ENCODE results near the gene ASCL2. TPM values are rescaled to one million over a fixed set of nuclear protein-coding genes. Genes with fewer than 3 reads are reported as not detected.

Gene ASCL2
- total RNA-seq, 1 experiment from 2014 or later, result 0.35 TPM

DNA sequence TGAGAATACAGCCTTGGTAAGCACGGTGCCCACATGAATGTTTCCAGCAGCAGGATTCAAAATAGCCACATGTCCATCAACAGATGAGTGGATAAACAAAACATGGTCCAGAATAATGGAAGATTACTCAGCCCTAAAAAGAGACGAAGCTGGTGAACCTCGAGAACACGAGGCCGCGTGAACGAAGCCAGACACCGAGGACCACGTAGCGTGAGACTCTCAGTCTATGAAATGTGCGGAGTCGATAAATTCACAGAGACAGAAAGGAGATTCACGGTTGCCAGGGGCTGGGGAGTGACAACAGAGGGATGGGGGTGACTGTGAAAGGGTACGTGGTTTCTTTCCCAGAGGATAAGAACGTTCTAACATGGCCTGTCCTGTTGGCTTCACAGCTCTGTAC is 2.9 kb upstream of the ASCL2 start:
- Histone ChIP-seq H3K4ac (ENCODE audit: low read depth, low read length) (no peak overlapping the region), H3K14ac (ENCODE audit: insufficient read depth, low read length) (no peak overlapping the region), H2BK12ac (ENCODE audit: insufficient read length, low read depth, low read length) (no peak overlapping the region), H2BK20ac (ENCODE audit: low read depth, low read length, poor library complexity, severe bottlenecking) (no peak overlapping the region), H4K8ac (replicated peaks; ENCODE audit: insufficient read length, low read depth, low read length) (no peak overlapping the region), H3K4me2 (ENCODE audit: insufficient read depth, insufficient read length, low read length) (no peak overlapping the region), H3K18ac (ENCODE audit: insufficient read length, low read depth, low read length) (no peak overlapping the region), H3K9ac (ENCODE audit: extremely low read depth, insufficient read length, low read length) (no peak overlapping the region), H4K20me1 (ENCODE audit: control insufficient read depth, insufficient read depth, insufficient read length) (no peaks in the 10 kb centered on the region), H3K27ac (ENCODE audit: insufficient read length, low read depth, low read length) (no peak overlapping the region), H2BK15ac (ENCODE audit: low read depth, low read length) (no peak overlapping the region), H3K79me2 (ENCODE audit: insufficient read depth, low read length) (no peaks in the 10 kb centered on the region), H3K4me1 (ENCODE audit: insufficient read depth, low read length) (no peaks in the 10 kb centered on the region; the same call in 1 of the 2 replicates), H2BK120ac (ENCODE audit: low read depth, low read length, poor library complexity, severe bottlenecking) (no peak overlapping the region), H2AFZ (ENCODE audit: low read length) (no peak overlapping the region), H3K56ac (ENCODE audit: insufficient read length, low read depth, low read length) (no peak overlapping the region), H3K79me1 (ENCODE audit: insufficient read depth, low read depth, low read length, poor library complexity, severe bottlenecking) (no peaks in the 10 kb centered on the region), H3K23me2 (ENCODE audit: insufficient read length, low read depth, low read length, poor library complexity, severe bottlenecking) (peaks cover 7% of the 10 kb centered on the region), H2AK5ac (ENCODE audit: insufficient read length, low read length) (no peak overlapping the region), H4K91ac (ENCODE audit: insufficient read length, low read depth, low read length) (no peak overlapping the region), H4K5ac (ENCODE audit: insufficient read length, low read depth, low read length) (no peak overlapping the region), H2BK5ac (ENCODE audit: insufficient read length, low read length) (no peak overlapping the region), H3K27me3 (ENCODE audit: insufficient read depth, low read length) (peaks cover 23% of the 10 kb centered on the region; the same call in 1 of the 2 replicates), H3K9me3 (ENCODE audit: control insufficient read depth, low read depth, low read length) (no peaks in the 10 kb centered on the region), H3K23ac (ENCODE audit: insufficient read length, low read depth, low read length) (no peak overlapping the region), H3T11ph (ENCODE audit: low read length) (no peak overlapping the region)
- Mint-ChIP-seq H3K27ac (no peak overlapping the region), H3K9me3 (peaks cover 0 to 3% of the 10 kb centered on the region in 2 experiments; a peak in 3 of 5 replicates), H3K4me3 (no peak overlapping the region), H3K4me1 (peaks cover 18 to 21% of the 10 kb centered on the region in 2 experiments), H3K27me3 (ENCODE audit: low read depth) (peaks cover 88% of the 10 kb centered on the region), H3K36me3 (ENCODE audit: insufficient read depth in 1 of 3, low read depth in 3 of 3) (no peaks in the 10 kb centered on the region; a peak in 1 of 7 replicates)
- TF ChIP-seq CTCF (conservative IDR thresholded peaks at IDR 0.05), result no peak
- WGBS (ENCODE audit: extremely low coverage, insufficient read length, low lambda C conversion rate), result no CpG with 5 or more reads among the region's 15 CpGs
- no peak for DNase-seq

All from H9 (cell line).